ENCODE data around the gene ABCD4.

DNA sequence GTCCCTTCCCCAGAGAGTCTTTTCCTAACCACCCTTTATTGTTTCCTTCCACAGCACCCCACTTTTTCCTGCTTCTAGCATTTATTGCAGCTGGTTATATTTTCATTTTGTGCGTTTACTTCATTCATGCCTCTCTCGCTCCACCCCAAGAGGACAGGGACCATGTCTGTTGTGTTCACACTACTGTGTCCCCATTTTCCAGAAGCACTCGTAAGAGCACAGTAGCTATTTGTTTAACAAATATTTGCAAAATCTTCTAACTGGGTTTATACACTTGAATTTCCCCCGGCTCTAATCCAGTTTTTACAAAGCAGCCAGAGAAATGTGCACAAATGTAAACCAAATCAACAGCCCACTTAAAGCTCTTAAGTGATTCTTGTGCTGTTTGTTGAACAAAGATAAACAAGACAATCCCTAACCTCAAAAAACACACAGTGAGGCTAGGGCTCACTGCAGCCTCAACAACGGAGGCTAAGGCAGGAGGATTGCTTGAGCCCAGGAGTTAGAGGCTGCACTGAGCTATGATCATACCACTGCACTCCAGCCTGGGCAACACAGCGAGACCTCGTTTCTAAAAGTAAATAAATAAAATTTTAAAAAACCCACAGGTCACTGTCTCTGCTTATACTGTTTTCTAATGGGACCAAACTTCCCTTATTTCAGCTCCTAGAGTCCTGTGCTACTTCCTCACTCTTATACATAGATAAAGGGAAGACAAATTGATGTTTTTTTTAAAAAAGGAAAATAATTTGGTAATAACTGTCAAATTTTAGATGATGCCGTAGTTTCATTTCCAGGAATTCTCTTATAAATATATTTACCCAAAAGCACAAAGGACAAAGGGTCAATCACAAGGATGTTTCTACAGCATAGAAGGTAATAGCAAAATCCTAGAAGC lies 6.6 kb upstream of the ABCD4 start:
- TF ChIP-seq, protein P1, sequence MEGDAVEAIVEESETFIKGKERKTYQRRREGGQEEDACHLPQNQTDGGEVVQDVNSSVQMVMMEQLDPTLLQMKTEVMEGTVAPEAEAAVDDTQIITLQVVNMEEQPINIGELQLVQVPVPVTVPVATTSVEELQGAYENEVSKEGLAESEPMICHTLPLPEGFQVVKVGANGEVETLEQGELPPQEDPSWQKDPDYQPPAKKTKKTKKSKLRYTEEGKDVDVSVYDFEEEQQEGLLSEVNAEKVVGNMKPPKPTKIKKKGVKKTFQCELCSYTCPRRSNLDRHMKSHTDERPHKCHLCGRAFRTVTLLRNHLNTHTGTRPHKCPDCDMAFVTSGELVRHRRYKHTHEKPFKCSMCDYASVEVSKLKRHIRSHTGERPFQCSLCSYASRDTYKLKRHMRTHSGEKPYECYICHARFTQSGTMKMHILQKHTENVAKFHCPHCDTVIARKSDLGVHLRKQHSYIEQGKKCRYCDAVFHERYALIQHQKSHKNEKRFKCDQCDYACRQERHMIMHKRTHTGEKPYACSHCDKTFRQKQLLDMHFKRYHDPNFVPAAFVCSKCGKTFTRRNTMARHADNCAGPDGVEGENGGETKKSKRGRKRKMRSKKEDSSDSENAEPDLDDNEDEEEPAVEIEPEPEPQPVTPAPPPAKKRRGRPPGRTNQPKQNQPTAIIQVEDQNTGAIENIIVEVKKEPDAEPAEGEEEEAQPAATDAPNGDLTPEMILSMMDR (conservative IDR thresholded peaks at IDR 0.05; ENCODE audit: low read length) = no peak
- no peak for TF ChIP-seq EZH2phosphoT487 (IDR thresholded peaks at IDR 0.05; ENCODE audit: borderline replicate concordance, low read depth, low read length)

Measured in OCI-LY7 (cell line).